ENCODE results near the gene COIL.
"Not testable (repeated sequence)": the region's sequence is repeated elsewhere in the genome, so short reads cannot be mapped to it uniquely, and the experiment has no call there.

Gene COIL

GRCh38 chr17:56978441-56979090 is 17.7 kb upstream of the COIL start:
- DNase-seq = no peak

DNA sequence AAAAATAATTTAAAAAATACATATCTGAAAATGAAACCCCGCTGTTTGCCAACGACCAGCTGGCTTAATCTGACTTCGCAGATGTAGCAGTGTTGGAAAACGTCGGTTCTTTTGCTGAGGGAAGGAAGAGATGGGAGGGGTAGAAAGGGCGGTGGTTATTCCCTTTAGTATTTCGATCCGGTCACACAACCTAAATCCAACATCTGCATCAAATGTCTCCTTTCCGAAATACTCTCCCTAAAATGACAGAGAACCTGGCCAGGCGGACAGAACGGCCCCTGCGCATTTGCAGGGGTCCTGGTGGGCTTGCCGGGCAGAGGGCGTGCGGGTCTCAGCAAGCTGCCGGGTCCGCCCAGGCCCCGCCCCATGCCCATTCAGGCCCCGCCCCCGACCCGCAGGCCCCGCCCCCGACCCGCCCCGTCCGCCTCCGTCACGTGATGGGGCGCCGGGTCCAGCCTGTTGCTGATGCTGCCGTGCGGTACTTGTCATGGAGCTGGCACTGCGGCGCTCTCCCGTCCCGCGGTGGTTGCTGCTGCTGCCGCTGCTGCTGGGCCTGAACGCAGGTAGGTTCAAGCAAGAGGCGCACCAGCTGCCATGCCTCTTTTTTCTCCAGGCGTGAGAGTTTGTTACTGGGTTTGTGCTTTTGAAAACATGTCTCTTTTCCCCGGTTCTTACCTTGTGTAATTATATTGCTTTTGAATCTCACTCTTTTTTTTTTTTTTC is 17.0 kb upstream of the COIL start, which contains the start of gene SCPEP1:
TSS of gene SCPEP1 (plus strand) at position 459 of the 723 bp plus-strand sequence. CDS start at position 488, 29 bp downstream.
- DNase-seq = peak; percentile 85

DNA sequence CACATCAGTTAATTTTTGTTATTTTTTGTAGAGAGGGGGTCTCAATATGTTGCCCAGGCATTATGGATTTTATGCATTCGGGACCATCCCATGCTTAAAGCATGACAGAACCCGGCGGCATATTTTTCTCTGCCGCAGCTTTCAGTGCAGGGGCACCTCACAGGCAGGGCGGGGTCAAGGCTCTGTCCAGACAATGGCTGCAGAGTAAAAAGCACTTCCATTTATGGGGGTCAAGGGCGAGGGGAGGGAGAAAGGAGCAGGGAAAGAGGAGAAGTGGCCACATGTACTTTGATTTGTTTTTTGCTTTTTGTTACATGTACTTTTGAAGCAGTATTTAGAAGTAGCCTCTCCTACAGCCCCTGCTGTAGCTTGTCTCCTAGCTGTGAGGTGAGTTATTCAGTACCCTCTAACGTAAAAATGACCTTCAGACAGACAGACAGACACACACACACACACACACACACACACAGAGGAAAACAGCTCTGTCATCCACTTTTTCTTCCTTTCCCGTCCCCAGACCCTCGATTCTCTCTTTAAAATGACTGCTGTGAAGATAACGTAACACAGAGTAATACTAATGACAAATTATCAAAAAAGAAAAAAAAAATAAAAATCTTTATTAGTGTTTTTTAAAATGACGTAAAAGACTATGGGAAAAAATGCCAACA is 16.2 kb upstream of the COIL start:
- no peak for DNase-seq

GRCh38 chr17:56975656-56976055 is 14.8 kb upstream of the COIL start:
- DNase-seq = no peak

- DNase-seq = no peak
Measured at GRCh38 chr17:56974055-56974454, 13.2 kb upstream of the COIL start.

GRCh38 chr17:56973520-56973919 is 12.7 kb upstream of the COIL start:
- no peak for DNase-seq

DNA sequence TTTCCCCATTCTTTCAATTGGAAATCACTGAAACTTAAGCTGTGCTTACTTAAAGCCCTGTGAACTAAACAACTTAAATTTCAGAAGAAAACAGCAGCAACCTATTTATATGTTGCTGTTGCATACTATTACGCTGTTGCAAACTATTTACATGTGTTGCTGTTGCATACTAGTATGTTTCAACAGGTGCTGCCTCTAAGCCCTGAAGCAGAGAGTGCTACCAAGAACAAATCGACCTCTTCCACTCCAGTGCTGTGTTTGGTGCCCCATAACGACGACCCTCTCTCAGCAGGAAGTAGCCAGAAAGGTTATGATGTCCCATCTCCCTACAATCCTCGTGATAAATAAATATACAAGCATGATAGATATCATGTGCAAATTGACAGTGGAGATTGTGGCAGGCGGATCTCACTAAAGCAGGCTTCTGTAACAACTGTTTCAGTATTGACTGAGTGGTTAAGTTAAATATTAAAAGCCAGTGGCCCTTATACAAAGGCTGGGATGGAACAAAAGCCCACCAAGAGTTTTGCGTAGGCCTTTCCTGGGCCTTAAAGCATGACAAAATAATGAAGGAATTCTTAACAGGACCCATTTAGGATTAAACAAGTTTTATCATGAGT is 11.4 kb upstream of the COIL start:
- no peak for DNase-seq

GRCh38 chr17:56970974-56971373 is 10.1 kb upstream of the COIL start:
- no peak for DNase-seq

GRCh38 chr17:56966338-56966737 is 5.5 kb upstream of the COIL start:
- DNase-seq = peak; percentile 34

DNA sequence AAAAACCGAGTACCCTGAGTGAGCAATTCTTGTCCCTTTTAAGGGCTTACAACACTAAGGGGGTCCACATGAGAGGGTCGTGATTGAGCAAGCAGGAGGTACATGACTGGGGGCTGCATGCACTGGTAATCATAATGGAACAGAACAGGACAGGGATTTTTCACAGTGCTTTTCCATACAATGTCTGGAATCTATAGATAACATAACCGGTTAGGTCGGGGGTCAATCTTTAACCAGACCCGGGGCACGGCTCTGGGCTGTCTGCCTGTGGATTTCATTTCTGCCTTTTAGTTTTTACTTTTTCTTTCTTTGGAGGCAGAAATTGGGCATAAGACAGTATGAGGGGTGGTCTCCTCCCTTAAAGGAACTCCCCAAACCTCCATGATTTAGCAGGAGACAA is 4.8 kb upstream of the COIL start:
- DNase-seq = not testable (repeated sequence)

GRCh38 chr17:56965241-56965640 is 4.4 kb upstream of the COIL start:
- not testable (repeated sequence) for DNase-seq

DNA sequence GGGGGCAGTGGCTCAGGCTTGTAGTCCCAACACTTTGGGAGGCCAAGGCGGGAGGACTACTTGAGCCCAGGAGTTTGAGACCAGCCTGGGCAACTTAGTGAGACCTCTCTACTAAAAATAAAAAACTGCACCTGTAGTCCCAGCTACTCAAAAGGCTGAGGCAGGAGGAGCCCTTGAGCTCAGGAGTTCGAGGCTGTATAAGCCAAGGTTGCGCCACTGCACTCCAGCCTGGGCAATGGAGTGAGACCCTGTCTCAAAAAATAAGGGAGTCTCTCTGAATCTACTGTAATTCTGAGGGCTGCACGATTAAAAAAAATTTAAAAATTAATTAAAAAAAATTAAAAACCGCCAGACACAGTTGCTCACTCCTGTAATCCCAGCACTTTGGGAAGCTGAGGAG is 3.9 kb downstream of the COIL start:
- no peak for DNase-seq

- DNase-seq = no peak
Measured at GRCh38 chr17:56949595-56949994, 11.3 kb downstream of the COIL start.

GRCh38 chr17:56948491-56948890 is 12.4 kb downstream of the COIL start:
- DNase-seq = no peak

DNA sequence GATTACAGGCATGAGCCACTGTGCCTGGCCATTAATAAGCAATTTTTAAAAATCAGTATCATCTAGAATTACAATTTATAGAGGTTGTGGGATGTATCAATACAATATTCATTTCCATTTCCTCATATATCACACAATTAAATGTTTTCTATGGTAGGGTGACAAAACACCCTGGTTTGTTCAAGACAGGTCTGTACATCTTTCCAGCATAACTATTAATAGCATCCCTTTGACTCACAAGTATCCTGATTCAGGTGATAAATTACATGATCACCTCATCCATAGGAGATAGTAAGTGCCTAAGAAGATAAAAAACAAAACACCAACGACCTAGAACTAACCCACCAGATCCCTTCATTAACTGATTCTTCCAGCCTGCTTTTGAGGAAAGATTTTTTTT is 13.1 kb downstream of the COIL start:
- no peak for DNase-seq

DNA sequence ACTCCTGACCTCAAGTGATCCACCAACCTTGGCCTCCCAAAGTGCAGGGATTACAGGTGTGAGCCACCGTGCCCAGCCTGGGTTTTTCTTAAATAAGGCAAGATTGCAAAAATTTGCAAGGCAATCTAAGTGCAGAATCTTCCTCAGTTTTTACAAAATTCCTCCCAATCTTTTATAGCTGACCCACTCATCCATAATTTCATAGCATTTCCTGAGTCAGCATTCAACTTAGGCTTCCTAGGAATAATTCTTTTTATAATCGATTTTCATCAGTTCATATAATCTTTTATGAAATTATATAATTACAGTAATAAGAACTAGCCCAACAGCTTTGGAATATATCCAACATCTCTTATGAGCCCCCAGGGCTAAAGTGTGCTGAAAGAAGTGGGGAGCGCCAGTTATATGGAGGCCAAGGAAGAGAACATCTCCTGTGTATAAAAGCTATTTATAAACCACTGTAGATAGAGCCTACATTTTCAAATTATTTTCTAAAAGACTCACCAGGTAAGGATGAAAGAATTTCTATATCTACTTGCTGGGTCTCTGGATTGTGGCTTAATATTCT is 14.8 kb downstream of the COIL start:
- DNase-seq = no peak

DNA sequence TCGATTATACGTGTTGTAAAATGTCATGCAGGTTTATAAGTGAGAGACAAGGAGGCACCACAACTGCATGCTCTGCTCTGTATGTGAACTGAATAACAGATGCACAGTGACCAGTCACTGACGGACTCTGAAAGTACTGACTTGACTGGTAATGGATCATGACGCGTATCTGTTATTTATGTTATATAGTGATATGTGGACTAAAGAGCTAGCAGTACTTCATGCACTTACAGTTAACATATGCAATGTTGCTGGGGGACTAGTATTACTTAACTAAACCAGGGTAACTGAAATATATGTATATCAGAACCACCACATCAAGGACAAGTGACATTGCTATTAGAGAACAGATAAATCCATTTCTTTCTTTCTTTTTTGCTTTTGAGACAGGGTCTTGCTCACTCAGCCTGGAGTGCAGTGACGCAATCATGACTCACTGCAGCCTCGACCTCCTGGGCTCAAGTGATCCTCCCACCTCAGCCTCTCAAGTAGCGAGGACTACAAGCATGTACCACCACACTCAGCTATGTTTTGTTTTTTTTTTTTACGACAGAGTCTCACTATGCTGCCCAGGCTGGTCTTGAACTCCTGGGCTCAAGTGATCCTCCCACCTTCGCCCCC is 17.2 kb downstream of the COIL start:
- no peak for DNase-seq

DNA sequence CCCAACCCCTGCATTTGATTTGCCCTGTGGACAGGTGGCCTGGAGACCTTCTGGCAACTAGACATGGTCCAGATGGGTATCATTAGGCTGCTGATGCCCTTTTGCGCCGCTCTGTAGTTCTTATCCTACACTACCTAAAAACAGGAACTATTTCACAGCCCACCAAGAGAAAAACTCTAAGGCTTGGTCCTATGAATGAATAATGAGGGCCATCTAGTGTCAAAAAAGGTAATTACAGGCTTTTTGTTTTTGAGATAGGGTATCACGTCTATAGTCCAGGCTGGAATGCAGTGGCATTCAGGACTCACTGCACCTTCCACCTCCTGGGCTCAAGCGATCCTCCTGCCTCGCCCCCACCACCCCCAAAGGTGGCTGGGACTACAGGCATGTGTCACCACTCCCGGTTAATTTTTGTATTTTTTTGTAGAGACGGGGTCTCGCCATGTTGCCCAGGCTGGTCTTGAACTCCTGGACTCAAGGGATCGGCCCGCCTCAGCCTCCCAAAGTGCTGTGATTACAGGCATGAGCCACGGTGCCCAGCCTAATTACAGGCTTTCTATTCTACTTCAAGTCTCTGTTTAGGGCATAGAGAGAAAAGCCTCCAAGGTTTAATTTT is 20.9 kb downstream of the COIL start:
- peak; percentile 2 for DNase-seq

- not testable (repeated sequence) for DNase-seq
Measured at GRCh38 chr17:56938206-56938605, 22.6 kb downstream of the COIL start.

GRCh38 chr17:56937687-56938086 is 23.2 kb downstream of the COIL start:
- DNase-seq = no peak

DNA sequence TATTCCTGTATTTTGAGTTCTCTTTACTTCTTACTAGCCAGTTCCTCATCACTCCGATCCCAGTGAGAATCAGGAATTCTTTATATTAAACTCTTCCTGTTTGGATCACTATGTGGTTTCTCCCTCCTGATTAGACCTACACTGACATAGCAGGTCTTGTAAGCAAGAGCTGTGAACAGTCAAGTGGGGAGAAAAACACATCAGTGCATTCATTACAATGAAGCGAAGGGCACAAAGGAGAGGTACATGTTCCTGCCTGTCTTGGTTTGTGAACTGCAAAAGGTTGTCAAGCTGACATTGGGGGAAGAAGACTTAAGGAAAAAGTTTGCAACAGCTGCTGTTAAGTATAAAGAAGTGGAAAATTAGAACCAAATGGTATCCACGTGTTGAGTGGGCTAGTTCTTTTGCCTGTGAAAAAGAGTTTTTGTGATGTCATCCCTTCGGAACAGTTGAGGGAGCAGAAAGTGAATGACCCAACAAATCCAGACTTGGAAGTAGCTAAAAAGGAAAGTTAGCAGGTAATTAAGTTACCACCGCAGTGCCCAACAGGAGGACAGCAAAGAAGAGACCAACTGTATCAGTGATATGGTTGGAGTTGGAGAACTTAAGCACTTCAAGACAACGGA is 24.0 kb downstream of the COIL start:
- DNase-seq = no peak

DNA sequence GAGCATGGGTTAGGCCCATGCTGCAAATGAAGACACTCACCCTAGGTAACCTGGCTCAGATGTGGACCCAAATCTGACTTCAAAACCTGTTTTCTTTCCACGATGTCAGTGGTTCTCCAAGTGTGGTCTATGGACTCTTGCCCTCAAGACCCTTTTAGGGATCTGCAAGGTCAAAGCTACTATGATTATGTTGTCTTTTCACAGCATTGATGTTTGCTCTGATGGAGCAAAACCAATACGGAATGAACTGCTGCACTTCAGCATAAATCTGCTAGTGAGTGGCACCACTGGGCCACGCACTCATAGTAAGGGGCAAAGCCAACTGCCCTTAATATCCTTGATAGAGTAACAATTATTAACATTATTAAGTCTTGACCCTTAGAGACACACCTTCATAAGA is 25.4 kb downstream of the COIL start:
- no peak for DNase-seq
